Trophoblast cell (in vitro differentiated cells and primary cell): ENCODE measurements around the gene PITPNM1.
"Not testable (repeated sequence)": the region's sequence is repeated elsewhere in the genome, so short reads cannot be mapped to it uniquely, and the experiment has no call there.

Experiments
- DNase-seq, 2 donors: peaks; one replicate each; pipeline ENCODE4 v3.0.0-alpha.2; 2016
- H2AFZ ChIP-seq: 2 replicates; pipeline ENCODE4 v1.6.1; 2013; ENCODE audit warnings: low read length, moderate library complexity, mild to moderate bottlenecking; ENCODE audit not compliant: insufficient read depth, poor library complexity
- H2AK5ac ChIP-seq: 2 replicates; pipeline ENCODE4 v1.6.1; 2013; ENCODE audit warnings: mild to moderate bottlenecking, low read length
- H2BK120ac ChIP-seq: 2 replicates; pipeline ENCODE4 v1.6.1; 2013; ENCODE audit warnings: low read length, mild to moderate bottlenecking, moderate library complexity; ENCODE audit not compliant: insufficient read depth, poor library complexity
- H2BK12ac ChIP-seq: 2 replicates; pipeline ENCODE4 v1.6.1; 2013; ENCODE audit warnings: mild to moderate bottlenecking, low read length, moderate library complexity
- H2BK5ac ChIP-seq: 2 replicates; pipeline ENCODE4 v1.6.1; 2013; ENCODE audit warnings: low read length, low read depth, moderate library complexity, mild to moderate bottlenecking; ENCODE audit not compliant: poor library complexity
- H3K14ac ChIP-seq: 2 replicates; pipeline ENCODE4 v1.6.1; 2013; ENCODE audit warnings: mild to moderate bottlenecking, low read length
- H3K18ac ChIP-seq: 2 replicates; pipeline ENCODE4 v1.6.1; 2013; ENCODE audit warnings: mild to moderate bottlenecking, low read length
- H3K23ac ChIP-seq: 2 replicates; pipeline ENCODE4 v1.6.1; 2013; ENCODE audit warnings: low read length
- H3K27ac ChIP-seq: 2 replicates; pipeline ENCODE4 v1.5.1; 2013; ENCODE audit warnings: low read depth, mild to moderate bottlenecking, inconsistent platforms, low read length, moderate library complexity
- H3K27me3 ChIP-seq: 2 replicates; pipeline ENCODE4 v1.6.1; 2013; ENCODE audit warnings: inconsistent platforms, mild to moderate bottlenecking, low read length, moderate library complexity; ENCODE audit not compliant: insufficient read depth
- H3K36me3 ChIP-seq, 2 experiments: 1 replicate in 1 of 2; 2 replicates in 1 of 2; pipeline ENCODE4 v1.6.1; 2013; ENCODE audit warnings: low read length in 2 of 2, mild to moderate bottlenecking in 2 of 2, moderate library complexity in 1 of 2; ENCODE audit not compliant: insufficient read depth in 2 of 2, control insufficient read depth in 1 of 2
- H3K4ac ChIP-seq: 2 replicates; pipeline ENCODE4 v1.6.1; 2013; ENCODE audit warnings: low read depth, mild to moderate bottlenecking, low read length, moderate library complexity
- H3K4me1 ChIP-seq, 2 experiments: 1 replicate in 1 of 2; 2 replicates in 1 of 2; pipeline ENCODE4 v1.6.1; 2013; ENCODE audit warnings: low read length in 2 of 2, mild to moderate bottlenecking in 2 of 2, moderate library complexity in 1 of 2; ENCODE audit not compliant: insufficient read depth in 2 of 2, control insufficient read depth in 1 of 2
- H3K4me2 ChIP-seq: 2 replicates; pipeline ENCODE4 v1.6.1; 2013; ENCODE audit warnings: inconsistent platforms, mild to moderate bottlenecking, low read length, moderate library complexity
- H3K4me3 ChIP-seq: 2 replicates; pipeline ENCODE4 v1.5.1; 2013; ENCODE audit warnings: mild to moderate bottlenecking, low read depth, low read length, inconsistent platforms
- H3K79me1 ChIP-seq: one replicate; pipeline ENCODE4 v1.6.1; 2013; ENCODE audit warnings: low read length
- H3K79me2 ChIP-seq: 2 replicates; pipeline ENCODE4 v1.6.1; 2013; ENCODE audit warnings: low read length, mild to moderate bottlenecking; ENCODE audit not compliant: control insufficient read depth, insufficient read depth, poor library complexity
- H3K9ac ChIP-seq: 2 replicates; pipeline ENCODE4 v1.6.1; 2013; ENCODE audit warnings: mild to moderate bottlenecking, low read length
- H3K9me3 ChIP-seq: 2 replicates; pipeline ENCODE4 v1.6.1; 2013; ENCODE audit warnings: low read depth, mild to moderate bottlenecking, control low read depth, inconsistent platforms, low read length; ENCODE audit not compliant: insufficient read depth
- H4K12ac ChIP-seq: 2 replicates; pipeline ENCODE4 v1.6.1; 2013; ENCODE audit warnings: low read depth, mild to moderate bottlenecking, low read length, moderate library complexity
- H4K8ac ChIP-seq: 2 replicates; pipeline ENCODE4 v1.6.1; 2013; ENCODE audit warnings: low read depth, mild to moderate bottlenecking, low read length, moderate library complexity
- H4K91ac ChIP-seq: one replicate; pipeline ENCODE4 v1.6.1; 2013; ENCODE audit warnings: low read depth, mild to moderate bottlenecking, low read length, moderate library complexity
- WGBS: extraction: QIAGEN DNeasy Blood & Tissue Kit; methylation state at CpG from one replicate; pipeline ENCODE4 v1.1.7; 2013; ENCODE audit warnings: missing lambda C conversion rate; ENCODE audit not compliant: insufficient read length, insufficient coverage; ENCODE audit errors: extremely low coverage; 5-methylcytosine and 5-hydroxymethylcytosine counted together

PITPNM1 gene

DNA sequence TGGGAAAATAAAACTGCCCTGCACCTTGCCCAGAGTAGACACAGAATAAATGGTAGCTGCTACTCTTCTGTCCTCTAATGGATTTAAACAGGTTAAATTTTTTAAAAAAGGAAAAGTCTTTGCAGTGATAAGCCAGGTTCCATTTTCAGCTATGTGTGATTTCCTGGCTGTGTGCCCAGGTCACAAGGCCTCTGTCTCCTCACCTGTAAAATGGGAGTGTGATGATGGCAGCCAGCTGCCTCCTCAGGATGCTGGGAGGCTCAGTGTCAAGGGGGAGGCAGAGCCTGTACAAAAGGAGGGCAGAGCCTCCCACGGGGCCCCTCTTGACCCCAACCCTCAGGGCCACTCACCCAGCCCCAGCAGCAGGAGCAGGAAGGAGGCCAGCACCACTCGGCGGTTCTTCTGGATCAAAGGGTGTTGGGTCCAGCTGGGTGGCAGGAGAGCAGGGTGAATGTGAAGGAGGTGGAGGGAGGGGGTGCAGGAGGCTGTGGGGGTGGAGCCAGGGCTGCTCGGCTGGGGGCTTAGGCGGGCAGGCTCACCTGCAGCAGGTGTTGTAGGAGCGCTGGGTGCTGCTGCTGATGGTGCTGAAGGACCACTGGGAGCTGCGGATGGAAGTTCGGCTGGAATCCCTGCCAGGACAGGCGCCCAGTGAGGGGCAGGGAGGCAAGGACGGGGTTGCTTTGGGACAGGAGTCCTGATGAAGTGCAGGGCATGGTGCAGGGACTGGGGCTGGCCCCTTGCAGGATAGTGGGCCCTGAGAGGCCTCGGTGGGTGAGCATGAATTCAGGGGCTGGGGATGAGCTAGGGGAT, 38.0 kb downstream of the PITPNM1 start:
- H3K9ac ChIP-seq: no peak overlapping the region
- peaks cover 2% of the 10 kb centered on the region for H3K9me3 ChIP-seq
- no peak overlapping the region for H2AFZ ChIP-seq
- H4K12ac ChIP-seq: peak overlapping the region; percentile 22
- no CpG with 5 or more reads among the region's 11 CpGs for WGBS
- no peaks in the 10 kb centered on the region for H3K36me3 ChIP-seq
- H3K4me1 ChIP-seq: peaks cover 18 to 28% of the 10 kb centered on the region in 2 experiments
- H3K79me2 ChIP-seq: peaks cover 15% of the 10 kb centered on the region
- no peak overlapping the region for H2BK12ac ChIP-seq
- no peak overlapping the region for H4K91ac ChIP-seq
- no peak overlapping the region for H3K23ac ChIP-seq
- H3K14ac ChIP-seq: no peak overlapping the region
- H3K27me3 ChIP-seq: no peaks in the 10 kb centered on the region
- no peak overlapping the region for H4K8ac ChIP-seq
- peaks cover 23% of the 10 kb centered on the region for H3K79me1 ChIP-seq
- peak overlapping the region; percentile 27 for H2AK5ac ChIP-seq
- no peak for DNase-seq
- no peak overlapping the region for H3K4ac ChIP-seq
- H3K27ac ChIP-seq: no peak overlapping the region
- H3K4me3 ChIP-seq: no peak overlapping the region
- no peak overlapping the region for H3K4me2 ChIP-seq
- H2BK5ac ChIP-seq: no peak overlapping the region
- H2BK120ac ChIP-seq: no peak overlapping the region
- no peak overlapping the region for H3K18ac ChIP-seq

GRCh38 chr11:67466367-67466766, 38.8 kb downstream of the PITPNM1 start:
- Histone ChIP-seq H3K9me3 (peaks cover 2% of the 10 kb centered on the region), H3K4me2 (no peak overlapping the region), H3K9ac (no peak overlapping the region), H3K4me1 (peaks cover 18 to 28% of the 10 kb centered on the region in 2 experiments), H3K23ac (no peak overlapping the region), H4K8ac (no peak overlapping the region), H2BK12ac (no peak overlapping the region), H2AK5ac (no peak overlapping the region), H2BK5ac (no peak overlapping the region), H2AFZ (no peak overlapping the region), H3K36me3 (no peaks in the 10 kb centered on the region), H3K27me3 (no peaks in the 10 kb centered on the region), H2BK120ac (no peak overlapping the region), H3K79me1 (peaks cover 23% of the 10 kb centered on the region), H3K4ac (no peak overlapping the region), H4K12ac (no peak overlapping the region), H3K79me2 (peaks cover 15% of the 10 kb centered on the region), H3K18ac (no peak overlapping the region), H3K14ac (no peak overlapping the region), H4K91ac (no peak overlapping the region), H3K27ac (no peak overlapping the region), H3K4me3 (no peak overlapping the region)
- DNase-seq: no peak
- WGBS: no CpG with 5 or more reads among the region's 5 CpGs

- H3K4me3 ChIP-seq: peak overlapping the region; percentile 31
- peak overlapping the region; percentile 33 for H2AK5ac ChIP-seq
- not testable (repeated sequence) for H2AFZ ChIP-seq, H3K36me3 ChIP-seq, H2BK120ac ChIP-seq, H2BK5ac ChIP-seq, H3K18ac ChIP-seq, H3K9ac ChIP-seq, H3K27me3 ChIP-seq, H2BK12ac ChIP-seq, H3K4ac ChIP-seq, H3K14ac ChIP-seq, H4K12ac ChIP-seq, H3K9me3 ChIP-seq, H3K23ac ChIP-seq
- peaks cover 18 to 28% of the 10 kb centered on the region in 2 experiments for H3K4me1 ChIP-seq
- peaks cover 15% of the 10 kb centered on the region for H3K79me2 ChIP-seq
- H3K27ac ChIP-seq: peak overlapping the region; percentile 75
- peak; percentile 92 to 93 for DNase-seq
- H3K4me2 ChIP-seq: peak overlapping the region; percentile 86
- H4K91ac ChIP-seq: peak overlapping the region; percentile 90
- peak overlapping the region; percentile 46 for H4K8ac ChIP-seq
- WGBS: no CpG with 5 or more reads among the region's 2 CpGs
- H3K79me1 ChIP-seq: peaks cover 23% of the 10 kb centered on the region
Measured at GRCh38 chr11:67465530-67465929, 39.6 kb downstream of the PITPNM1 start.

GRCh38 chr11:67465189-67465510, 40.0 kb downstream of the PITPNM1 start:
- DNase-seq: peak; percentile 94 to 96
- Histone ChIP-seq H4K12ac (peak overlapping the region; percentile 60), H2BK12ac (no peak overlapping the region), H3K27me3 (no peaks in the 10 kb centered on the region), H3K79me2 (peaks cover 15% of the 10 kb centered on the region), H3K18ac (peak overlapping the region; percentile 83), H3K9ac (peak overlapping the region; percentile 87), H2BK5ac (peak overlapping the region; percentile 58), H2BK120ac (peak overlapping the region; percentile 62), H3K36me3 (no peaks in the 10 kb centered on the region), H3K27ac (peak overlapping the region; percentile 75), H2AK5ac (peak overlapping the region; percentile 33), H3K4me2 (peak overlapping the region; percentile 86), H3K4me1 (peaks cover 18 to 28% of the 10 kb centered on the region in 2 experiments), H4K91ac (peak overlapping the region; percentile 90), H2AFZ (peak overlapping the region; percentile 5), H3K23ac (no peak overlapping the region), H3K4ac (peak overlapping the region; percentile 59), H3K79me1 (peaks cover 23% of the 10 kb centered on the region), H3K9me3 (no peaks in the 10 kb centered on the region), H3K14ac (peak overlapping the region; percentile 87), H3K4me3 (peak overlapping the region; percentile 84), H4K8ac (peak overlapping the region; percentile 96)
- WGBS: no CpG with 5 or more reads among the region's 3 CpGs
